H1 (cell line): ENCODE measurements around the gene SMU1.
A peak's percentile ranks its signal among the peaks of the same experiment; 100 is the strongest.

Experiments
- NRF1 ChIP-seq: IDR thresholded peaks from 2 replicates; pipeline ENCODE4 v1.6.1; 2011; ENCODE audit warnings: mild to moderate bottlenecking, low read depth, low read length, improper control_type of control experiment
- POLR2A ChIP-seq, 2 experiments: IDR thresholded peaks; 1 replicate in 1 of 2; 2 replicates in 1 of 2; pipeline ENCODE4 v1.6.1; 2011; ENCODE audit warnings: low read depth in 2 of 2, low read length in 2 of 2, mild to moderate bottlenecking in 2 of 2; ENCODE audit errors: control extremely low read depth in 1 of 2
- POLR2AphosphoS5 ChIP-seq: IDR thresholded peaks from 2 replicates; pipeline ENCODE4 v1.6.1; 2011; ENCODE audit warnings: low read depth, low read length
- RAD21 ChIP-seq, 2 experiments: IDR thresholded peaks in 1 of 2; conservative IDR thresholded peaks in 1 of 2; 2 replicates each; pipeline ENCODE4 v1.6.1; 2011; ENCODE audit warnings: low read depth in 2 of 2, low read length in 2 of 2, improper control_type of control experiment in 1 of 2, inconsistent platforms in 1 of 2, mild to moderate bottlenecking in 1 of 2, moderate library complexity in 1 of 2
- RNF2 ChIP-seq: fragments of 200-900, 300-1000 bp; sonication (generic); IDR thresholded peaks from 2 replicates; pipeline ENCODE4 v1.7.1; 2016; ENCODE audit warnings: borderline replicate concordance, low read depth, mild to moderate bottlenecking, antibody characterized with exemption, low read length; ENCODE audit not compliant: poor library complexity, severe bottlenecking; ENCODE audit errors: missing control alignments
- SIN3A ChIP-seq, 2 experiments: IDR thresholded peaks in 1 of 2; conservative IDR thresholded peaks in 1 of 2; 2 replicates each; pipeline ENCODE4 v1.6.1; 2011 to 2012; ENCODE audit warnings: low read length in 2 of 2, improper control_type of control experiment in 1 of 2, low read depth in 1 of 2, mild to moderate bottlenecking in 1 of 2
- SUZ12 ChIP-seq: fragments of 200-600 bp; sonication (generic); IDR thresholded peaks from 2 replicates; pipeline ENCODE4 v1.6.1; 2012; ENCODE audit warnings: mild to moderate bottlenecking, inconsistent platforms, low read length, moderate library complexity, mixed read lengths
- YY1 ChIP-seq: IDR thresholded peaks from 2 replicates; pipeline ENCODE4 v1.6.1; 2011; ENCODE audit warnings: low read depth, mild to moderate bottlenecking, low read length
- ZNF274 ChIP-seq: IDR thresholded peaks from 2 replicates; pipeline ENCODE4 v1.7.0; 2012; ENCODE audit warnings: low read length, borderline replicate concordance; ENCODE audit errors: extremely low read depth
- TF ChIP-seq, protein P1 (sequence below), 3 experiments: IDR thresholded peaks; 1 replicate in 2 of 3; 2 replicates in 1 of 3; pipeline versions ENCODE4 v1.5.1 to v1.6.1; 2011; ENCODE audit warnings: low read length in 3 of 3, mild to moderate bottlenecking in 3 of 3, inconsistent platforms in 2 of 3, low read depth in 1 of 3, moderate library complexity in 1 of 3; ENCODE audit not compliant: insufficient read depth in 1 of 3; ENCODE audit errors: control extremely low read depth in 1 of 3
- TF ChIP-seq, protein P2 (sequence below): IDR thresholded peaks from 2 replicates; pipeline ENCODE4 v1.6.1; 2011; ENCODE audit warnings: low read depth, mild to moderate bottlenecking, low read length; ENCODE audit not compliant: insufficient read depth
- TF ChIP-seq, protein P3 (sequence below): IDR thresholded peaks from 2 replicates; pipeline ENCODE4 v1.6.1; 2012; ENCODE audit warnings: inconsistent platforms

DNA sequence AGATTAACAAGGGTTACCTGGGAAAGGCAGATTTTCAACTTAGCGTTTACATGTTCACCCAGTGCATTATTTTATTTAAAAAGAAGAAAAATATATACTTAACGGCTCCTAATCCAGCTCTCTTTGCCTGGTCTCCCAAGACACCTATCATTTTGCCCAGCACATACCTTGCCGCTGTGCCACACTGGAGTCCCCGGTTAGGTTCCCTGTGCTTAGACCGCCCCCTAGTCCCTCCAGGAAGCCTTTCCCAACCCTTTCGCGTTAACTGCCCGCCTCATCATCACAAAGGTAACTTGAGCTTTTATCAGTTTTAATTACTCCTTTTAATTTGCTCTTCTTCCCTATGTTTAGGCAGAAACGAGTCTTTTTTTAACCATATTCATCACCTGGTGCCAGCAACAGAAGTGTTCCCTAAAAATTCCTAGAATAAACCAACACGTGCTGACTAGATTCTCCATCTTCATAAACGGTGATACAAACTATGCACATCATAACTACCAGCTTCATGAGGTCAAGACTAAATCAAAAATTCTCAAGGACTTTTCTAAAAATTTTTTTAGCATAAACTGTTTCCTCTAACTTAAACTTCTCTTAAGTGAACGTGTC, 31.7 kb downstream of the SMU1 start:
- TF ChIP-seq, protein P1, sequence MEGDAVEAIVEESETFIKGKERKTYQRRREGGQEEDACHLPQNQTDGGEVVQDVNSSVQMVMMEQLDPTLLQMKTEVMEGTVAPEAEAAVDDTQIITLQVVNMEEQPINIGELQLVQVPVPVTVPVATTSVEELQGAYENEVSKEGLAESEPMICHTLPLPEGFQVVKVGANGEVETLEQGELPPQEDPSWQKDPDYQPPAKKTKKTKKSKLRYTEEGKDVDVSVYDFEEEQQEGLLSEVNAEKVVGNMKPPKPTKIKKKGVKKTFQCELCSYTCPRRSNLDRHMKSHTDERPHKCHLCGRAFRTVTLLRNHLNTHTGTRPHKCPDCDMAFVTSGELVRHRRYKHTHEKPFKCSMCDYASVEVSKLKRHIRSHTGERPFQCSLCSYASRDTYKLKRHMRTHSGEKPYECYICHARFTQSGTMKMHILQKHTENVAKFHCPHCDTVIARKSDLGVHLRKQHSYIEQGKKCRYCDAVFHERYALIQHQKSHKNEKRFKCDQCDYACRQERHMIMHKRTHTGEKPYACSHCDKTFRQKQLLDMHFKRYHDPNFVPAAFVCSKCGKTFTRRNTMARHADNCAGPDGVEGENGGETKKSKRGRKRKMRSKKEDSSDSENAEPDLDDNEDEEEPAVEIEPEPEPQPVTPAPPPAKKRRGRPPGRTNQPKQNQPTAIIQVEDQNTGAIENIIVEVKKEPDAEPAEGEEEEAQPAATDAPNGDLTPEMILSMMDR (IDR thresholded peaks at IDR 0.05; ENCODE audit: control extremely low read depth in 1 of 3, insufficient read depth in 1 of 3, low read depth in 1 of 3, low read length in 3 of 3), result peak in 2 of 3 experiments; percentile 45 to 47; a peak in 2 of 4 replicates
- TF ChIP-seq POLR2A (IDR thresholded peaks at IDR 0.05; ENCODE audit: control extremely low read depth in 1 of 2, low read depth in 2 of 2, low read length in 2 of 2) (no peak; a peak in 1 of 3 replicates), POLR2AphosphoS5 (no peak), ZNF274 (no peak), SIN3A (conservative IDR thresholded peaks at IDR 0.05 in 1 of 2, IDR thresholded peaks at IDR 0.05 in 1 of 2; ENCODE audit: low read depth in 1 of 2, low read length in 2 of 2) (no peak), NRF1 (no peak), RAD21 (IDR thresholded peaks at IDR 0.05 in 1 of 2, conservative IDR thresholded peaks at IDR 0.05 in 1 of 2; ENCODE audit: low read depth in 2 of 2, low read length in 2 of 2) (peak; percentile 46), RNF2 (no peak), YY1 (no peak), SUZ12 (no peak)
- TF ChIP-seq, protein P2, sequence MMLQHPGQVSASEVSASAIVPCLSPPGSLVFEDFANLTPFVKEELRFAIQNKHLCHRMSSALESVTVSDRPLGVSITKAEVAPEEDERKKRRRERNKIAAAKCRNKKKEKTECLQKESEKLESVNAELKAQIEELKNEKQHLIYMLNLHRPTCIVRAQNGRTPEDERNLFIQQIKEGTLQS, result no peak
- TF ChIP-seq, protein P3, sequence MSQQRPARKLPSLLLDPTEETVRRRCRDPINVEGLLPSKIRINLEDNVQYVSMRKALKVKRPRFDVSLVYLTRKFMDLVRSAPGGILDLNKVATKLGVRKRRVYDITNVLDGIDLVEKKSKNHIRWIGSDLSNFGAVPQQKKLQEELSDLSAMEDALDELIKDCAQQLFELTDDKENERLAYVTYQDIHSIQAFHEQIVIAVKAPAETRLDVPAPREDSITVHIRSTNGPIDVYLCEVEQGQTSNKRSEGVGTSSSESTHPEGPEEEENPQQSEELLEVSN, result no peak
